Upper lobe of left lung (tissue), 6 donors: ENCODE results near the gene SMAD3. TPM values are rescaled to one million over a fixed set of nuclear protein-coding genes. Genes with fewer than 3 reads are reported as not detected.
A peak's percentile ranks its signal among the peaks of the same experiment; 100 is the strongest.

ENCODE experiments used
- ATAC-seq, 2 donors: fragments of 200-7000 bp; cut with Tn5 transposase; one replicate each; pipeline ENCODE4 v1.9.1; 2022; ENCODE audit warnings: mild to moderate bottlenecking in 2 of 2, moderate library complexity in 2 of 2; ENCODE audit not compliant: low FRiP score in 2 of 2
- DNase-seq, 2 donors: peaks; one replicate each; pipeline ENCODE4 v3.0.0-alpha.2; 2019 to 2020
- H3K27ac ChIP-seq, 4 donors: fragments of 200-600 bp; sonication (generic); one replicate each; pipeline ENCODE4 v1.5.1; 2016 to 2019
- H3K27me3 ChIP-seq, 4 donors: fragments of 200-600 bp; sonication (generic); one replicate each; pipeline ENCODE4 v1.5.1; 2017 to 2019
- H3K36me3 ChIP-seq, 4 donors: fragments of 200-600 bp; sonication (generic); one replicate each; pipeline ENCODE4 v1.5.1; 2016 to 2019
- H3K4me1 ChIP-seq, 4 donors: fragments of 200-600 bp; sonication (generic); one replicate each; pipeline ENCODE4 v1.5.1; 2018 to 2019
- H3K4me3 ChIP-seq, 4 donors: fragments of 200-600 bp; sonication (generic); one replicate each; pipeline ENCODE4 v1.5.1; 2017 to 2019; ENCODE audit warnings: mild to moderate bottlenecking in 2 of 4, moderate library complexity in 1 of 4
- H3K9me3 ChIP-seq, 4 donors: fragments of 200-600 bp; sonication (generic); one replicate each; pipeline ENCODE4 v1.5.1; 2018 to 2019
- EP300 ChIP-seq, 4 donors: sonication (generic); formaldehyde crosslinking; IDR thresholded peaks; one replicate each; pipeline ENCODE4 v1.5.1; 2017; ENCODE audit warnings: antibody characterized with exemption in 4 of 4, control low read depth in 2 of 4
- POLR2A ChIP-seq, 4 donors: fragments of 450-650 bp; IDR thresholded peaks; one replicate each; pipeline ENCODE4 v1.5.1; 2016 to 2017; ENCODE audit warnings: antibody characterized with exemption in 4 of 4, mild to moderate bottlenecking in 2 of 4
- POLR2AphosphoS5 ChIP-seq, 2 donors: sonication (generic); formaldehyde crosslinking; IDR thresholded peaks; one replicate each; pipeline ENCODE4 v1.5.1; 2017; ENCODE audit warnings: antibody characterized with exemption in 2 of 2
- WGBS, 2 donors: methylation state at CpG; one replicate each; pipeline ENCODE4 v1.1.5; 2017 to 2018; 5-methylcytosine and 5-hydroxymethylcytosine counted together
- total RNA-seq, 6 donors: library from RNA; depleted of rRNA in 4 of 6; stranded (reverse); fragments of >200 nt in 4 of 6; gene quantifications; one replicate each; pipeline versions ENCODE4 v1.1.0 to v1.2.1, GENCODE V29; 2016 to 2021
- TF ChIP-seq, protein P1 (sequence below), 6 experiments: fragments of 450-650 bp in 4 of 6; fragments of 200-600 bp in 2 of 6; sonication (generic) in 2 of 6; IDR thresholded peaks; one replicate each; pipeline ENCODE4 v1.5.1; 2016 to 2019; ENCODE audit warnings: antibody characterized with exemption in 6 of 6
- donor health status: DM: no; HTN: no; CAD: no; lungs with moderate emphysema.
- donor health status: DM: no; HTN: yes; CAD: no; lungs with severe emphysema.

Gene SMAD3
- total RNA-seq, 6 donors from 2014 or later: 31.7 to 44.5 (median 36.3) TPM

DNA sequence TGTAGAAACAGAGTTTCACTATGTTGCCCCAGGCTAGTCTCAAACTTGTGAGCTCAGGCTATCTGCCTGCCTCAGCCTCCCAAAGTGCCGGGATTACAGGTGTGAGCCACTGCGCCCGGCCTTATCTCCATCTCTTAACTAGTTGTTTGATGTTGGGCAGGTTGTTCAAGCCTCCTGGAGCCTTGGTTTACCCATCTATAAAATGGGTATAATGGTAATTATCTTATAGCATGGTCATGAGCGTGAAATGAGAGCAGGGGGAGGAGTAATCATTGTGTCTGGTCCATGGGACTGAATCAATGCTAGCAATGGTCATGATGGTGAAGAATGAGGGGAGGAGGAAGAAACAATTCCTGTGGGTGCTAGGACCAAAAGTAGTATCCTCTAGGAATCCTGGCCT is 32.0 kb downstream of the SMAD3 start:
- no peaks in the 10 kb centered on the region for H3K27me3 ChIP-seq
- peaks cover 28 to 35% (median 29%) of the 10 kb centered on the region in 4 donors for H3K4me1 ChIP-seq
- H3K4me3 ChIP-seq: no peak overlapping the region
- no peaks in the 10 kb centered on the region for H3K9me3 ChIP-seq
- DNase-seq (no peak), ATAC-seq (no peak)
- TF ChIP-seq, protein P1, sequence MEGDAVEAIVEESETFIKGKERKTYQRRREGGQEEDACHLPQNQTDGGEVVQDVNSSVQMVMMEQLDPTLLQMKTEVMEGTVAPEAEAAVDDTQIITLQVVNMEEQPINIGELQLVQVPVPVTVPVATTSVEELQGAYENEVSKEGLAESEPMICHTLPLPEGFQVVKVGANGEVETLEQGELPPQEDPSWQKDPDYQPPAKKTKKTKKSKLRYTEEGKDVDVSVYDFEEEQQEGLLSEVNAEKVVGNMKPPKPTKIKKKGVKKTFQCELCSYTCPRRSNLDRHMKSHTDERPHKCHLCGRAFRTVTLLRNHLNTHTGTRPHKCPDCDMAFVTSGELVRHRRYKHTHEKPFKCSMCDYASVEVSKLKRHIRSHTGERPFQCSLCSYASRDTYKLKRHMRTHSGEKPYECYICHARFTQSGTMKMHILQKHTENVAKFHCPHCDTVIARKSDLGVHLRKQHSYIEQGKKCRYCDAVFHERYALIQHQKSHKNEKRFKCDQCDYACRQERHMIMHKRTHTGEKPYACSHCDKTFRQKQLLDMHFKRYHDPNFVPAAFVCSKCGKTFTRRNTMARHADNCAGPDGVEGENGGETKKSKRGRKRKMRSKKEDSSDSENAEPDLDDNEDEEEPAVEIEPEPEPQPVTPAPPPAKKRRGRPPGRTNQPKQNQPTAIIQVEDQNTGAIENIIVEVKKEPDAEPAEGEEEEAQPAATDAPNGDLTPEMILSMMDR (IDR thresholded peaks at IDR 0.05): no peak
- TF ChIP-seq EP300 (IDR thresholded peaks at IDR 0.05) (no peak), POLR2A (IDR thresholded peaks at IDR 0.05) (no peak), POLR2AphosphoS5 (IDR thresholded peaks at IDR 0.05) (no peak)
- H3K36me3 ChIP-seq: peaks cover 0 to 7% (median 0%) of the 10 kb centered on the region in 4 donors
- WGBS, 2 donors: 94 to 99% methylated on average over 4 of the region's 4 CpGs
- H3K27ac ChIP-seq: peak overlapping the region in 3 of 4 donors; percentile 68 to 83 (median 76)

DNA sequence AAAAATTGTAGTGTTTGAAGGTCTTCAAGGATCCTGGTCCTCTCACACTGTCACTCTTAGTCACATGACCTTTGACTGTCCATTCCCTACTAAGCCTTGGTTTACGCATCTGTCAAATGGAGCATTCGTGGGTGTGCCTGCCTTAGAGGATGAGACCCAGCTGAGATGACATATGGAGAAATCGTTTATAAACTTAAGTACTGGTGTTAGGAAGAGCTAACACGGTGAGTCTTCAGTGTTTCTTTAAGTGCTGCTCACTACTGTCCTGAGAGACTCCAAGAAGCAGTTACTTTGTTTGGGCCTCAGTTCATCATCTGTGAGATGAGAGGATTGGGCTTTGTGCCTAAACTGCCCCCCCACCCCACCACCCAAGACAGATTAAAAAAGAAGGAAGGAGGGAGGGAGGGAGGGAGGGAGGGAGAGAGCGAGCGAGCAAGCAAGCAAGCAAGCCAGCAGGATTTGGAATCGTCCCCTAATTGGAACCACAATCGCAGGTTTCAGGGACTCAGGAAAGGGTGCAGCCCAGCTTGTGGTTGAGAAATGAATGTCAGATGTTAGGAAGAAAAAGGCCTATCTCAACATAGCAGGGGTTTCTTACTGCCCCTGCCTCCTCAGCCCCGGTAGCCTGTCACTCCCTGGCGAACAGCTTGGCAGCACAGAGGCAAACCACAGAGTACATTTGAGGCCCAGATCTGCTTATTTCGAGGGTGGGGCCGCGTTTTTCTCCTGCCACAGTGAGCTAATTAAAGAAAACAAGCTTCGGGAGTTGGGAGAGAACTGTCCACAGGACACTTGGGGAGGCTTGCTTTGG is 32.7 kb downstream of the SMAD3 start:
- Histone ChIP-seq H3K4me3 (peak overlapping the region in 2 of 4 donors; percentile 3 to 8), H3K4me1 (peaks cover 24 to 36% (median 30%) of the 10 kb centered on the region in 4 donors), H3K27ac (peak overlapping the region; percentile 58 to 83 (median 72)), H3K9me3 (no peaks in the 10 kb centered on the region), H3K36me3 (peaks cover 0 to 7% (median 0%) of the 10 kb centered on the region in 4 donors), H3K27me3 (no peaks in the 10 kb centered on the region)
- 37 to 44% methylated on average over 14 of the region's 14 CpGs for WGBS, 2 donors
- TF ChIP-seq POLR2AphosphoS5 (IDR thresholded peaks at IDR 0.05) (peak in 1 of 2 donors; percentile 11), POLR2A (IDR thresholded peaks at IDR 0.05) (no peak)
- TF ChIP-seq, protein P1 (IDR thresholded peaks at IDR 0.05): no peak
- DNase-seq (peak in 1 of 2 donors; percentile 60), ATAC-seq (peak in 1 of 2 donors; percentile 78)

DNA sequence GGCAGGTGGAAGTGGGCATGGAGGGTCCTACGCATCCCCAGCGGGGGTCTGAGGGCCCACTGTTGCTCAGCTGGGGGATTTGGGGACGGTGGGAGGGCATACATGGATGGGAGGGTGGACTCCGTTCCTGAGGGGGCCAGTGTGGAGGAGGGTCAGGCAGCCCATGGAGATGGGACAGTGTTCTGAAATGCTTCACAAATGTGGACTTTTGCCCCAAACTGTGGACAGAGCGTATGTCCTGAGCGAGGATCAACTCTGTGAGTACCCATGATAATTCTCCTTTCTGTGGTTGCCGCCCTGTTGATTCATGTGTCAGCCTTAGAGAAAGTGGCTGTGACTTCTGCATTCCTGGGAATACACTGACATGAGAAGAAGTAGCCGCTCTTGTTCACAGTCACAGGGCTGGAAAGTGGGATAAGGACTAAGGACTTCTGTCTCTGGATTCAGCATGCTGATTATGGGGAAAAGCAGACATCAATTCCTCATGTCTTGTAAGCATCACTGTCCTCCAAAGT is 33.4 kb downstream of the SMAD3 start:
- Histone ChIP-seq H3K27ac (peak overlapping the region; percentile 58 to 83 (median 72)), H3K36me3 (peaks cover 0 to 6% (median 0%) of the 10 kb centered on the region in 4 donors), H3K27me3 (no peaks in the 10 kb centered on the region), H3K4me1 (peaks cover 31 to 38% (median 34%) of the 10 kb centered on the region in 4 donors), H3K9me3 (no peaks in the 10 kb centered on the region), H3K4me3 (peak overlapping the region in 2 of 4 donors; percentile 3 to 8)
- peak in 1 of 2 donors; percentile 44 for ATAC-seq
- DNase-seq: peak in 1 of 2 donors; percentile 18
- 65 to 71% methylated on average over 8 of the region's 8 CpGs for WGBS, 2 donors
- no peak for TF ChIP-seq POLR2A (IDR thresholded peaks at IDR 0.05)
- TF ChIP-seq, protein P1 (IDR thresholded peaks at IDR 0.05): no peak
- TF ChIP-seq EP300 (IDR thresholded peaks at IDR 0.05): no peak
- no peak for TF ChIP-seq POLR2AphosphoS5 (IDR thresholded peaks at IDR 0.05)

GRCh38 chr15:67100124-67100791 is 34.9 kb downstream of the SMAD3 start:
- ATAC-seq (no peak), DNase-seq (no peak)
- Histone ChIP-seq H3K4me3 (no peak overlapping the region), H3K4me1 (peaks cover 45 to 52% (median 48%) of the 10 kb centered on the region in 4 donors), H3K27ac (peak overlapping the region in 1 of 4 donors; percentile 1), H3K27me3 (no peaks in the 10 kb centered on the region), H3K9me3 (no peaks in the 10 kb centered on the region), H3K36me3 (no peaks in the 10 kb centered on the region)
- no peak for TF ChIP-seq EP300 (IDR thresholded peaks at IDR 0.05)
- no peak for TF ChIP-seq POLR2AphosphoS5 (IDR thresholded peaks at IDR 0.05)
- TF ChIP-seq POLR2A (IDR thresholded peaks at IDR 0.05): no peak
- TF ChIP-seq, protein P1 (IDR thresholded peaks at IDR 0.05): no peak
- WGBS, 2 donors: 73 to 79% methylated on average over 5 of the region's 5 CpGs
